Endothelial cell of umbilical vein (primary cell): ENCODE data around the gene GNAQ.

Source experiments
- CTCF ChIP-seq, 2 donors: IDR thresholded peaks; 1 replicate in 1 of 2; 2 replicates in 1 of 2; pipeline ENCODE4 v1.5.1; 2011; ENCODE audit warnings: low read length in 2 of 2, mild to moderate bottlenecking in 2 of 2, moderate library complexity in 2 of 2, control low read depth in 1 of 2, inconsistent platforms in 1 of 2, low read depth in 1 of 2; ENCODE audit not compliant: insufficient read depth in 1 of 2; ENCODE audit errors: extremely low read depth in 1 of 2
- MYC ChIP-seq: IDR thresholded peaks from one replicate; pipeline ENCODE4 v1.6.1; 2011; ENCODE audit warnings: mild to moderate bottlenecking, low read depth, low read length
- POLR2A ChIP-seq: IDR thresholded peaks from 2 replicates; pipeline ENCODE4 v1.6.1; 2012; ENCODE audit warnings: low read depth, mild to moderate bottlenecking, control low read depth, low read length

- TF ChIP-seq CTCF (IDR thresholded peaks at IDR 0.05; ENCODE audit: extremely low read depth in 1 of 2, insufficient read depth in 1 of 2, low read depth in 1 of 2, low read length in 2 of 2) (no peak), POLR2A (peak; percentile 24), MYC (peak; percentile 83)
Observed at GRCh38 chr9:77707383-77708063, 324.1 kb downstream of the GNAQ start.
